ENCODE measurements around the gene TREX2.

TREX2 gene

DNA sequence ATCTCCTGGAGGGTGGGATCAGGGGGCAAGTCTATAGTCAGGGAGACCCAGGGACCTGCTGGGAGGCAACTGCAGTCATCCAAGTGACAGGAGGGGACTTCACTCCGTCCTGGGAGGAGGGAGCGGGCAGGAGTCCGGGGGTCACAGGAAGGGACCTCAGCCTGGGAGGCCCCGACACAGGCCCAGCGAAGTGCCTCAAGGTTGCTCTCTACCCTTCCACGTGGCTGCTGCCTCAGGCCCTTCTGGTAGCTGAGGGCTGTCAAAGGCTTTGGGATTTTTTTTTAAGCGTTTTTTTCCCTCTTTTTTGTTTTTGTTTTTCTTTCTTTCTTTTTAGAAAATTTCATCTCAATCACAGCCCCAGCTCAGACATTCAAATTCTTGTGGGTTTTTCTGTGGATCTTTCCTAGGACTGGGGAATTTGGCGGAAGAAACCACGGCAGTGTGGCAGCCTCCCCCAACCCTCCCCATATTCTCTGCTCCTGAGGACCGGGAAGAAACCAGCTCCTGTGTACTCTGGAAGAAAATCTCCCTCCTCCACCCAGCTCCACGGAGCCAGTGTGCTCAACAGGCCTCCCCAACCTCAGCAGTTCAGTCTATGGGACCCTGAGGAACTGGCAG is 25.9 kb upstream of the TREX2 start:
- H3K4me3 ChIP-seq (ENCODE audit: low read depth, low read length) = no peak overlapping the region
- DNase-seq (ENCODE audit: low read depth) = no peak
- TF ChIP-seq, protein P1, sequence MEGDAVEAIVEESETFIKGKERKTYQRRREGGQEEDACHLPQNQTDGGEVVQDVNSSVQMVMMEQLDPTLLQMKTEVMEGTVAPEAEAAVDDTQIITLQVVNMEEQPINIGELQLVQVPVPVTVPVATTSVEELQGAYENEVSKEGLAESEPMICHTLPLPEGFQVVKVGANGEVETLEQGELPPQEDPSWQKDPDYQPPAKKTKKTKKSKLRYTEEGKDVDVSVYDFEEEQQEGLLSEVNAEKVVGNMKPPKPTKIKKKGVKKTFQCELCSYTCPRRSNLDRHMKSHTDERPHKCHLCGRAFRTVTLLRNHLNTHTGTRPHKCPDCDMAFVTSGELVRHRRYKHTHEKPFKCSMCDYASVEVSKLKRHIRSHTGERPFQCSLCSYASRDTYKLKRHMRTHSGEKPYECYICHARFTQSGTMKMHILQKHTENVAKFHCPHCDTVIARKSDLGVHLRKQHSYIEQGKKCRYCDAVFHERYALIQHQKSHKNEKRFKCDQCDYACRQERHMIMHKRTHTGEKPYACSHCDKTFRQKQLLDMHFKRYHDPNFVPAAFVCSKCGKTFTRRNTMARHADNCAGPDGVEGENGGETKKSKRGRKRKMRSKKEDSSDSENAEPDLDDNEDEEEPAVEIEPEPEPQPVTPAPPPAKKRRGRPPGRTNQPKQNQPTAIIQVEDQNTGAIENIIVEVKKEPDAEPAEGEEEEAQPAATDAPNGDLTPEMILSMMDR (IDR thresholded peaks at IDR 0.05; ENCODE audit: insufficient read depth, low read depth, low read length, missing control alignments) = no peak

GRCh38 chrX:153470411-153471363 is 24.8 kb upstream of the TREX2 start, which contains the start of gene HAUS7:
HAUS7 (minus strand) TSS chrX:153470576; CDS start chrX:153470557, 19 bp downstream.
- peak; percentile 94 for DNase-seq (ENCODE audit: low read depth)
- TF ChIP-seq, protein P1 (IDR thresholded peaks at IDR 0.05; ENCODE audit: insufficient read depth, low read depth, low read length, missing control alignments) = peak; percentile 55
- peak within 1 kb of the TSS; percentile 94 for H3K4me3 ChIP-seq (ENCODE audit: low read depth, low read length)

DNA sequence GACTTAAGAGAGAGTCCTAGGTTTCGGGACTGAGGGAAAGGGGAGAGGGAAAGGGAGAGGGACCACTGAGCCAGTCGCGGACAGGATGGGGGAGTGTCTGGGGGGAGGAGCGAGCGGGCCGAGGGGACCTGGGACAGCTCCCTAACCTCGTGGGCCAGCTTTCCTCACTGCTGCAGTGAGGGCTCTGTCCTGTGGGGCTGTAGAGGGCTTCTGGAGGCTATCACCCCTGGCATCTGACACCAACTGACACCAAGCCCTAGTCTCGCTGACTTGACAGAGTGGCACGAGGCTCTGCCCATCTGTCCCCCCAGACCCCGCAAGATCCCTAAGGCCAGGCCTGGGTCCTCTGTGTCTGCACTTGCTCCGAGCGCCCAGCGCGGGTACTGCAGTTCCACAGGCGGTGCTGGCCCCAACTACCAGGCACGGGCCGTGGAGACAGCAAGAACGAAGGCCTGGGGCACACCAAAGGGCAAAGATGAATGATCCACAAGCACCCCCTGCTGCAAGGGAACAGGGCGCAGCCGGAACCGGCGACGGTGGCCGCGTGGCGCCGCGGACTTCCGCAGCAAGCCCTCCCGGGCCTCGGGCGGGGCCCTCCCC is 24.1 kb upstream of the TREX2 start:
- H3K4me3 ChIP-seq (ENCODE audit: low read depth, low read length) = peak overlapping the region; percentile 94
- TF ChIP-seq, protein P1 (IDR thresholded peaks at IDR 0.05; ENCODE audit: insufficient read depth, low read depth, low read length, missing control alignments) = no peak
- peak; percentile 43 for DNase-seq (ENCODE audit: low read depth)

GRCh38 chrX:153468008-153468580 is 22.2 kb upstream of the TREX2 start:
- DNase-seq (ENCODE audit: low read depth) = no peak
- H3K4me3 ChIP-seq (ENCODE audit: low read depth, low read length) = no peak overlapping the region
- TF ChIP-seq, protein P1 (IDR thresholded peaks at IDR 0.05; ENCODE audit: insufficient read depth, low read depth, low read length, missing control alignments) = no peak

DNA sequence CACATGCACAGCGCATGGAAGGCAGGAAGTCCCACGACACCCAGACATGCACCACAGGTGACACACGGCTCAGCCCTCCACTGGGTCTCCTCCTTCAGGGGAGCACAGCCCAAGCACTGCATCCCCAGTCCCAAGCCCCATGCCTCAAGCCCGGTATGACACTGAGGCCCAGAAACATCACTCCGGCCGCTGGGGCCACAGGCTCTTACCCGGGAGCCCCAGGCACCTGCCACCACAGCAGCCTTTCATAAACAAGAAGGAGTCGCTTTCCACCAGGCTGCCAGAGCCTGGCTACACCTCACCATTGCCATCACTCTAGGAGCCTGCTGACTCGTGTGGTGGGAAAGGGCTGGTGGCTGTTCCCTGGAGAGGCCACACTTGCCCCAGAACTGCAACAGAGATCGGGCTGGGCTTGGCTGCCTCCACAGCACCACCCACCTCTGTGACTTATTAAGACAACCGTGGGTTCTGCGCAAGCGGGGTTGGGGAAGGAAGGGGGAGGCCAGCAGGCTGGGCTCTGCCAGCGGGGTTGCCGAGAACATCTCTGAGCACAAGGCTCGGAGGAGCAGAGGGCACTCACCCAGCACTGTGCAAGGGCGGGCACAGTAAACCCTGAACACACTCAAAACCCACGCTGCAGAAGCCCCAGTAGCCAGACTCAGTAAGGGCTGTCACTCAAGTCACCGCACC is 20.0 kb upstream of the TREX2 start:
- TF ChIP-seq, protein P1 (IDR thresholded peaks at IDR 0.05; ENCODE audit: insufficient read depth, low read depth, low read length, missing control alignments) = no peak
- DNase-seq (ENCODE audit: low read depth) = no peak
- no peak overlapping the region for H3K4me3 ChIP-seq (ENCODE audit: low read depth, low read length)

DNA sequence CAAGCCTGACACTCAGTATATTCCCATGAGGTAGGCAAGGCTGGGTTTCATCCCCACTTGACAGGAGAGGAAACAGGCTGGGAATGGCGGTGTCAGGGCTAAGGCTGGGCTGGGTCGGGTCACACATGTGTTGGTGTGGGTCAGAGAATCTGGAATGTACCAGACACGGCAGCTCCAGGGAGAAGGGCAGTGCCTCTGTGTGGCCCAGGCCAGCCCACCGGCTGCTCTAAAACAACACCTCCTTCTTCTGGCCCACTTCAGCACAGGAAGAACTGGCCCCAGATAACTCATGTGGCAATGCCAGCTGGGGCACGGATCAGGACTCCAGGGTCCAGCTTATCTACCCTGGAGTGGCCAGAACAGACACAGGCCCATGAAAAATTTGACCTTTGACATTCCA is 18.3 kb upstream of the TREX2 start:
- TF ChIP-seq, protein P1 (IDR thresholded peaks at IDR 0.05; ENCODE audit: insufficient read depth, low read depth, low read length, missing control alignments) = no peak
- no peak for DNase-seq (ENCODE audit: low read depth)
- H3K4me3 ChIP-seq (ENCODE audit: low read depth, low read length) = no peak overlapping the region
